Esophagus squamous epithelium (tissue), 4 donors: ENCODE results near the gene SIRPB2.

Source experiments
- POLR2A ChIP-seq, 4 donors: fragments of 450-650 bp; IDR thresholded peaks; one replicate each; pipeline ENCODE4 v1.6.1; 2017; ENCODE audit warnings: antibody characterized with exemption in 4 of 4, mild to moderate bottlenecking in 4 of 4, moderate library complexity in 3 of 4
- TF ChIP-seq, protein P1 (sequence below), 6 experiments: fragments of 450-650 bp in 4 of 6; fragments of 200-600 bp in 2 of 6; sonication (generic) in 2 of 6; IDR thresholded peaks; one replicate each; pipeline ENCODE4 v1.5.1; 2016 to 2019; ENCODE audit warnings: antibody characterized with exemption in 6 of 6, mild to moderate bottlenecking in 4 of 6, moderate library complexity in 4 of 6

DNA sequence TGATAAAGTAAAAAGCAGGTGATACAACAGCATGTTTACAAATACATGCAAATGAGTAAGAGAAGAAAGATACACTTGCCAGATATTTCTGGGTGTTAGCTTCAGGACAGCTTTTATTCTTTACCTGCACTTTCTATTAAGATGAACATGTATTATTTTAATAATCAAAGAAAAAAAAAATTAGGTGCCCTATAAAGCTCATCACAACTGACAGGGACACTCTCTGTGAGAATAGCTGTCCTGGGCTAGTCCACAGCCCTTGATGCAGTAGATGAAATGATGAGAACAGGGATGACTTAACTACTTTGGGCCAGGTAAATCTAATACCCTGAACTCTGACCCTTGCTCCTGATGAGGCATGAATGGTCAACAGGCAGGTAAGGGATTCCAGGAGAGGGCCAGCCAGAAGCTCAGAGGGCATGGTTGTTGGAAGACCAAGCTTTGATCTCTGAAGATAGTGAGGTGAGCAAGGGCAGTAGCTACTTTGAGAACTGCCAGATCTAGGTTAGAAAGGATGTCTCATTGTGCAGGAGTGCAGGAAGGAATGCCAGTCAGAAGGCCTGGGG lies 40.2 kb downstream of the SIRPB2 start:
- TF ChIP-seq, protein P1, sequence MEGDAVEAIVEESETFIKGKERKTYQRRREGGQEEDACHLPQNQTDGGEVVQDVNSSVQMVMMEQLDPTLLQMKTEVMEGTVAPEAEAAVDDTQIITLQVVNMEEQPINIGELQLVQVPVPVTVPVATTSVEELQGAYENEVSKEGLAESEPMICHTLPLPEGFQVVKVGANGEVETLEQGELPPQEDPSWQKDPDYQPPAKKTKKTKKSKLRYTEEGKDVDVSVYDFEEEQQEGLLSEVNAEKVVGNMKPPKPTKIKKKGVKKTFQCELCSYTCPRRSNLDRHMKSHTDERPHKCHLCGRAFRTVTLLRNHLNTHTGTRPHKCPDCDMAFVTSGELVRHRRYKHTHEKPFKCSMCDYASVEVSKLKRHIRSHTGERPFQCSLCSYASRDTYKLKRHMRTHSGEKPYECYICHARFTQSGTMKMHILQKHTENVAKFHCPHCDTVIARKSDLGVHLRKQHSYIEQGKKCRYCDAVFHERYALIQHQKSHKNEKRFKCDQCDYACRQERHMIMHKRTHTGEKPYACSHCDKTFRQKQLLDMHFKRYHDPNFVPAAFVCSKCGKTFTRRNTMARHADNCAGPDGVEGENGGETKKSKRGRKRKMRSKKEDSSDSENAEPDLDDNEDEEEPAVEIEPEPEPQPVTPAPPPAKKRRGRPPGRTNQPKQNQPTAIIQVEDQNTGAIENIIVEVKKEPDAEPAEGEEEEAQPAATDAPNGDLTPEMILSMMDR (IDR thresholded peaks at IDR 0.05), result no peak
- TF ChIP-seq POLR2A (IDR thresholded peaks at IDR 0.05), result no peak
